K562 (cell line): Measurements from ENCODE around the gene SUB1. TPM values are rescaled to one million over a fixed set of nuclear protein-coding genes. Genes with fewer than 3 reads are reported as not detected.
A peak's percentile ranks its signal among the peaks of the same experiment; 100 is the strongest.

Experiments used
- AFF4 ChIP-seq: sonication (generic); formaldehyde crosslinking; IDR thresholded peaks from 2 replicates; pipeline ENCODE4 v1.8.0; 2023; ENCODE audit warnings: mild to moderate bottlenecking, missing genetic modification reagents
- CREM ChIP-seq: IDR thresholded peaks from 2 replicates; pipeline ENCODE4 v1.6.1; 2014; ENCODE audit warnings: antibody characterized with exemption, low read depth
- ESRRA ChIP-seq: fragments of 450-650 bp; IDR thresholded peaks from 2 replicates; pipeline ENCODE4 v1.6.1; 2014; ENCODE audit warnings: low read depth, mild to moderate bottlenecking, moderate library complexity, borderline replicate concordance
- ETV1 ChIP-seq: fragments of 450-650 bp; conservative IDR thresholded peaks from 2 replicates; pipeline ENCODE4 v1.6.1; 2016; ENCODE audit warnings: missing genetic modification characterization, control low read depth, low read depth, missing compliant biosample characterization
- SREBF1 ChIP-seq: fragments of 150-350 bp; IDR thresholded peaks from 2 replicates; pipeline ENCODE4 v1.6.1; 2014; ENCODE audit warnings: antibody characterized with exemption, low read depth, low read length, borderline replicate concordance
- TFE3 ChIP-seq: fragments of 450-650 bp; formaldehyde crosslinking; IDR thresholded peaks from 2 replicates; pipeline ENCODE4 v1.4.0; 2020; ENCODE audit warnings: mild to moderate bottlenecking, mixed read lengths
- ZNF609 ChIP-seq: sonication (generic); formaldehyde crosslinking; IDR thresholded peaks from 2 replicates; pipeline ENCODE4 v1.8.1; 2023; ENCODE audit warnings: missing genetic modification reagents, mild to moderate bottlenecking, borderline replicate concordance
- polyA plus RNA-seq, 8 experiments: library from polyadenylated mRNA; depleted of rRNA in 4 of 8; stranded (reverse) in 5 of 8; unstranded in 3 of 8; fragments of >200 nt; fragmentation: Nextera tagmentation in 2 of 8; fragmentation: Illumina TruSeq in 1 of 8; extraction: Ambion mirVana in 2 of 8; extraction: Trizol in 1 of 8; gene quantifications; 2 replicates each; pipeline versions ENCODE4 v1.2.1 to v1.2.3, GENCODE V29; 2011 to 2014; ENCODE audit warnings: inconsistent platforms in 1 of 8, missing spikeins in 1 of 8
- total RNA-seq, 7 experiments: library from RNA; depleted of rRNA in 6 of 7; stranded (reverse); fragments of >200 nt in 6 of 7; fragmentation: Illumina TruSeq in 2 of 7; extraction: Trizol in 2 of 7; gene quantifications; 2 replicates each; pipeline versions ENCODE4 v1.2.1 to v1.2.3, GENCODE V29; 2011 to 2021; ENCODE audit warnings: low replicate concordance in 1 of 7

Gene SUB1
- total and polyA plus RNA-seq, 9 of the 15 experiments (the other 6 are each of a cell fraction or from before 2014, with no cell fraction given), result 336 to 1,031 (median 700) TPM

DNA sequence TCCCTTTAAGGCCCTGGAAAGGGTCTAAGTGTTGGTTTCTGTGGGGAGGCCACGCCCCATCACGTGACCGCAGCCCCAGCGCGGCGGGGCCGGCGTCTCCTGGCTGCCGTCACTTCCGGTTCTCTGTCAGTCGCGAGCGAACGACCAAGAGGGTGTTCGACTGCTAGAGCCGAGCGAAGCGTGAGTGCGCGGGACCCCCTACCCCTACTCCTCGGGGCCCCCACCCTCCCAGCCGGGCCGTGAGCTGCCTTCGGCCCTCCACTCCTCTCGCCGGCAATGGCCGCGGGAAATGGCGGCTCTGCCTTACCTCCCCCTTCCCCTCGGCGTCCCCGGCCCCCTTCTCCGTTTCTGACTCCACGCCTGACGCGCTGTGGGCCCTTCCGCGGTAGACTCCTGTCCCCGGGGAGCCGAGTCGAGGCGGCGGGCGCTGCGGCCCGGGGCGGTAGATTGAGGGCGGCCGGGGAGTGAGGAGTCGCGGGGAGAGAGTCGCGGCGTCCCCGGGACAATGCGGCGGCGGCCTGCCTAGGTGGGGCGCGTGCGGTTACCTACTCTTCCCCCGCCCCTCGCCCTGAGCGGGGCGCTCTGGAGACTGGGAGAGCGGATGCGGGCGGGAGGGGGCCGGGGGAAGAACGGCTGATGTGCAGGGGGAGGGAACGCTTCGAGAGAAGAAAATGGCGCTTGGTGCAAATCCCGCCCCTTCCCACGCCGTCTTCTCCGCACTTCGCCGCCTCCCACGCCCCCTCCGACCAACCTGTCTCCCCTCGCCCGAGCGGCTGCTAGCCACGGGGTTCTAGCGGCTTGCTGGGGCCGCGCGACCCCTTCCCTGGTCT, at the start of gene SUB1 (continued):
- TF ChIP-seq ZNF609 (CRISPR knock-in tag) (peak; percentile 49; the same call in 1 of the 2 replicates), SREBF1 (peak; percentile 91; the same call in 1 of the 2 replicates), TFE3 (CRISPR knock-in tag) (peak; percentile 100), AFF4 (CRISPR knock-in tag) (0 out of 2 replicates have a peak, but pooled peaks have one; percentile 61), ESRRA (peak; percentile 61; the same call in 1 of the 2 replicates), CREM (peak; percentile 96), ETV1 (tag) (peak; percentile 89)
